NB4 (cell line): Measurements from ENCODE around the gene MGME1.

ENCODE experiments used
- POLR2A ChIP-seq: IDR thresholded peaks from 2 replicates; pipeline ENCODE4 v1.6.1; 2011; ENCODE audit warnings: mild to moderate bottlenecking; ENCODE audit not compliant: insufficient read length; ENCODE audit errors: extremely low read depth
- TF ChIP-seq, protein P1 (sequence below): IDR thresholded peaks from one replicate; pipeline ENCODE4 v1.5.1; 2012; ENCODE audit warnings: low read depth, low read length

DNA sequence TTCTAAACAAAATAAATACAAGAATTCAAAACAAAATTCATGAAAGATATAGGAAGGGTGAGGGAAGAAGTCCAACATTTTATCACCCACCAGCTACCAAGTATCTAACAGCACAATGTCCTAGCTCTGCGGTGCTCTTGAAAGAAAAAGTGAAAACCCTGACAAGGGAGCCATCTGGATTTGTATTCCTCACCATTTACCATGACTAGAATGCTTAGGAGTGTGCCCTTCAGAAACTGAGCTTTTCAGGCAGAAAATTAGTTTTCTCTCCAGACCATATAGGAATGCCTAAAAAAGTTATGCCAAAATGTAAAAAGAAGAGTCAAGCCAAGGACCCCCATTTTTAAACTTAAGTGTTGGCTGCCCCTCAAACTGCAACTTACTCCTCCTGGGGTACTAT, 4.7 kb upstream of the MGME1 start:
- TF ChIP-seq, protein P1, sequence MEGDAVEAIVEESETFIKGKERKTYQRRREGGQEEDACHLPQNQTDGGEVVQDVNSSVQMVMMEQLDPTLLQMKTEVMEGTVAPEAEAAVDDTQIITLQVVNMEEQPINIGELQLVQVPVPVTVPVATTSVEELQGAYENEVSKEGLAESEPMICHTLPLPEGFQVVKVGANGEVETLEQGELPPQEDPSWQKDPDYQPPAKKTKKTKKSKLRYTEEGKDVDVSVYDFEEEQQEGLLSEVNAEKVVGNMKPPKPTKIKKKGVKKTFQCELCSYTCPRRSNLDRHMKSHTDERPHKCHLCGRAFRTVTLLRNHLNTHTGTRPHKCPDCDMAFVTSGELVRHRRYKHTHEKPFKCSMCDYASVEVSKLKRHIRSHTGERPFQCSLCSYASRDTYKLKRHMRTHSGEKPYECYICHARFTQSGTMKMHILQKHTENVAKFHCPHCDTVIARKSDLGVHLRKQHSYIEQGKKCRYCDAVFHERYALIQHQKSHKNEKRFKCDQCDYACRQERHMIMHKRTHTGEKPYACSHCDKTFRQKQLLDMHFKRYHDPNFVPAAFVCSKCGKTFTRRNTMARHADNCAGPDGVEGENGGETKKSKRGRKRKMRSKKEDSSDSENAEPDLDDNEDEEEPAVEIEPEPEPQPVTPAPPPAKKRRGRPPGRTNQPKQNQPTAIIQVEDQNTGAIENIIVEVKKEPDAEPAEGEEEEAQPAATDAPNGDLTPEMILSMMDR = no peak
- TF ChIP-seq POLR2A = no peak
